LoVo (cell line): ENCODE measurements around the gene PHKA1.
A peak's percentile ranks its signal among the peaks of the same experiment; 100 is the strongest.
"Not testable (repeated sequence)": the region's sequence is repeated elsewhere in the genome, so short reads cannot be mapped to it uniquely, and the experiment has no call there.

Experiments
- DNase-seq: peaks from one replicate; pipeline ENCODE4 v3.0.0-alpha.2; 2016; ENCODE audit warnings: low spot score

PHKA1 gene

GRCh38 chrX:72572248-72573157 lies 141.6 kb downstream of the PHKA1 start, which contains the start of gene HDAC8:
HDAC8 (minus strand) TSS chrX:72572843; CDS start chrX:72572761, 82 bp downstream.
- peak; percentile 63 for DNase-seq

- DNase-seq = no peak
Observed at GRCh38 chrX:72569786-72570185, 144.3 kb downstream of the PHKA1 start.

- DNase-seq = no peak
Observed at GRCh38 chrX:72568406-72569092, 145.6 kb downstream of the PHKA1 start.

GRCh38 chrX:72566448-72566847 lies 147.7 kb downstream of the PHKA1 start:
- DNase-seq = no peak

- DNase-seq = not testable (repeated sequence)
Observed at GRCh38 chrX:72559655-72560054, 154.5 kb downstream of the PHKA1 start.

- peak; percentile 67 for DNase-seq
Observed at GRCh38 chrX:72554448-72555140, 159.5 kb downstream of the PHKA1 start.

GRCh38 chrX:72552443-72552842 lies 161.7 kb downstream of the PHKA1 start:
- DNase-seq = not testable (repeated sequence)

GRCh38 chrX:72545990-72546389 lies 168.1 kb downstream of the PHKA1 start:
- no peak for DNase-seq

GRCh38 chrX:72540318-72540717 lies 173.8 kb downstream of the PHKA1 start:
- no peak for DNase-seq

GRCh38 chrX:72539822-72540221 lies 174.3 kb downstream of the PHKA1 start:
- DNase-seq = no peak

- DNase-seq = no peak
Observed at GRCh38 chrX:72536542-72536941, 177.6 kb downstream of the PHKA1 start.

GRCh38 chrX:72532366-72532765 lies 181.7 kb downstream of the PHKA1 start:
- no peak for DNase-seq
